Erythroblast (primary cell): ENCODE results near the gene SMC1B.
"Not testable (repeated sequence)": the region's sequence is repeated elsewhere in the genome, so short reads cannot be mapped to it uniquely, and the experiment has no call there.

Experiments used
- DNase-seq, 2 experiments: peaks; one replicate each; lab custom pipeline; 2025; lab: John Stamatoyannopoulos, UW
- GATA1 ChIP-seq: IDR thresholded peaks from 2 replicates; pipeline ENCODE4 v1.6.1; 2011; ENCODE audit warnings: low read depth, mild to moderate bottlenecking, control low read depth, low read length, moderate library complexity
- POLR2A ChIP-seq: IDR thresholded peaks from 2 replicates; pipeline ENCODE4 v1.6.1; 2011; ENCODE audit warnings: mild to moderate bottlenecking, low read length

Gene SMC1B

GRCh38 chr22:45418770-45419138 is 5.4 kb upstream of the SMC1B start:
- no peak for DNase-seq
- TF ChIP-seq POLR2A (no peak), GATA1 (no peak)

- no peak for DNase-seq
- TF ChIP-seq GATA1 (no peak), POLR2A (no peak)
Measured at GRCh38 chr22:45418056-45418769, 4.8 kb upstream of the SMC1B start.

- TF ChIP-seq GATA1 (no peak), POLR2A (no peak)
- DNase-seq = no peak
Measured at GRCh38 chr22:45413013-45413367, 409 bp downstream of the SMC1B start.

- DNase-seq = no peak
- TF ChIP-seq GATA1 (no peak), POLR2A (no peak)
Measured at GRCh38 chr22:45407793-45408192, 5.6 kb downstream of the SMC1B start.

- TF ChIP-seq POLR2A = no peak
Measured at GRCh38 chr22:45402466-45402985, 10.9 kb downstream of the SMC1B start.

GRCh38 chr22:45399712-45400445 is 13.5 kb downstream of the SMC1B start:
- TF ChIP-seq GATA1 (no peak), POLR2A (no peak)
- no peak for DNase-seq

More at GRCh38 chr22:45402466-45402985, 10.9 kb downstream of the SMC1B start:
- no peak for DNase-seq

GRCh38 chr22:45398214-45398613 is 15.2 kb downstream of the SMC1B start:
- no peak for DNase-seq
- TF ChIP-seq POLR2A (no peak), GATA1 (no peak)

- DNase-seq = peak; percentile 16 to 23
- TF ChIP-seq GATA1 (no peak), POLR2A (no peak)
Measured at GRCh38 chr22:45397806-45398205, 15.6 kb downstream of the SMC1B start.

GRCh38 chr22:45389546-45389945 is 23.9 kb downstream of the SMC1B start:
- DNase-seq = no peak
- no peak for TF ChIP-seq GATA1

GRCh38 chr22:45381348-45381747 is 32.1 kb downstream of the SMC1B start:
- no peak for DNase-seq
- TF ChIP-seq GATA1 = no peak
- TF ChIP-seq POLR2A = no peak

- no peak for TF ChIP-seq POLR2A
- TF ChIP-seq GATA1 = no peak
- DNase-seq = no peak
Measured at GRCh38 chr22:45376703-45377102, 36.7 kb downstream of the SMC1B start.

- TF ChIP-seq GATA1 (no peak), POLR2A (no peak)
Measured at GRCh38 chr22:45376009-45376408, 37.4 kb downstream of the SMC1B start.

GRCh38 chr22:45373592-45373991 is 39.8 kb downstream of the SMC1B start:
- DNase-seq = not testable (repeated sequence)

More at GRCh38 chr22:45376009-45376408, 37.4 kb downstream of the SMC1B start:
- DNase-seq = no peak

GRCh38 chr22:45366713-45367112 is 46.7 kb downstream of the SMC1B start:
- TF ChIP-seq POLR2A (no peak), GATA1 (no peak)
- DNase-seq = no peak

- no peak for DNase-seq
- TF ChIP-seq POLR2A (no peak), GATA1 (no peak)
Measured at GRCh38 chr22:45359627-45360026, 53.8 kb downstream of the SMC1B start.
